ENCODE results near the gene PNPLA2.

GRCh38 chr11:779955-780532 is 38.7 kb upstream of the PNPLA2 start:
- TF ChIP-seq CTCF (IDR thresholded peaks at IDR 0.05; ENCODE audit: low read length): no peak
- no peak for TF ChIP-seq EZH2 (IDR thresholded peaks at IDR 0.05; ENCODE audit: borderline replicate concordance, low read length)
